Upper lobe of left lung (tissue), 4 donors: ENCODE measurements around the gene EPC2.

Experiments used
- CTCF ChIP-seq, 6 experiments: fragments of 450-650 bp in 4 of 6; fragments of 200-600 bp in 2 of 6; sonication (generic) in 2 of 6; IDR thresholded peaks; one replicate each; pipeline ENCODE4 v1.5.1; 2016 to 2019; ENCODE audit warnings: antibody characterized with exemption in 6 of 6
- EP300 ChIP-seq, 4 donors: sonication (generic); formaldehyde crosslinking; IDR thresholded peaks; one replicate each; pipeline ENCODE4 v1.5.1; 2017; ENCODE audit warnings: antibody characterized with exemption in 4 of 4, control low read depth in 2 of 4

DNA sequence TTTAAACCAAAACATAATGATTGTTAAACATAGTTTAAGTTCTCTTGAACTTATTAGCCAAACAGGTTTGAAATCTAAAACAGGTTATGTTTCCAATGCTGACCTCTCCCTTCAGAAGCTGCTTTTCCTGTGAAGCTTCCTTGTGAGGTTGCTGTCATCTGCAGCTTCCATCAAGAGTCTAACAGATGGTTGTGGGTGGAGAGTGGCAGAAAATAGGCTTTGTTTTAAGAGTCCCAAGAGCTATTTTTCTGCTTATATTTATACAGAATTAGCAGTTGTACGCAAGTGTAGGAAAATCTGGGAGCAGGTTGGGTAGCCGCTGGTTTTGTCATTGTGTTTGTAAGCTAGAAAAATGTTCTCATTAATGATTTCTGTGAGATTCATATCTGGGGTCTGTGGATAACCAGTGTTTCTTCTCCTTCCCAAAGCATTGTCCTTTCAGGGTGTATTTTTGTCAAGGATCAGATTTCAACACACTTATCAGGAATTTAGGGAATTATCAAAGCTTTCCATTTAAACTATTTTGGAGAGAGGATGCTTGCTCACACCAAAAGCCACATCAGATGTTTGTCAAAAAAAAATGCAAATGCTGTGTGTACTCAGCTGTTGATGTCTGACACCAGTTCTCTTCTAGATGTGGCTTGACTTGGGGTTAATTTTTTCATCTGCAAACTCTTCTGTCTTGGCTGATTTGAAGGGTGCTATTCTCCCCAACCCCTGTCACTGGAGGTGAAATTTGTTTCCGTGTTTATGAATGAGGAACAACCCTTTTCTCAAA, 152.4 kb downstream of the EPC2 start:
- TF ChIP-seq CTCF (IDR thresholded peaks at IDR 0.05) (no peak), EP300 (IDR thresholded peaks at IDR 0.05) (no peak)
